K562 (cell line): ENCODE measurements around the gene KCNN3. TPM values are rescaled to one million over a fixed set of nuclear protein-coding genes. Genes with fewer than 3 reads are reported as not detected.

Experiments
- ATAC-seq: fragments of 200-7000 bp; cut with Tn5 transposase; 3 replicates; pipeline ENCODE4 v1.9.1; 2020; ENCODE audit warnings: moderate library complexity
- BruUV-seq: library from RNA; stranded (reverse); fragments of 400-500 nt; replicated peaks from 2 replicates; lab custom pipeline; 2021; lab: Mats Ljungman, UMichigan
- CTCF ChIA-PET: fragments of 300-600 bp; formaldehyde crosslinking; extraction: SDS; loops from one replicate; lab custom pipeline; 2021; ENCODE audit warnings: low intra/inter-chr PET ratio; lab: Yijun Ruan, JAX
- POLR2A ChIA-PET: fragments of 300-600, 350-650 bp; sonication (Branson Sonifier 250); formaldehyde crosslinking; extraction: SDS; loops from one replicate; lab custom pipeline; 2021; ENCODE audit warnings: antibody characterized with exemption, inconsistent platforms; lab: Yijun Ruan, JAX
- DNase-seq, 4 experiments: peaks; one replicate each; pipeline versions ENCODE4 v3.0.0 to v3.0.0-alpha.2; 2011 to 2018; ENCODE audit warnings: low spot score in 3 of 4, mixed read lengths in 3 of 4; ENCODE audit errors: extremely low read depth in 1 of 4
- FAIRE-seq: peaks from 2 replicates; lab custom pipeline; 2011; peaks lifted over from hg19 to GRCh38; lab: Jason Lieb, UNC
- H2AFZ ChIP-seq: 2 replicates; pipeline ENCODE4 v1.6.0; 2011; ENCODE audit warnings: low read depth, low read length, control low read depth, inconsistent platforms
- H3K27ac ChIP-seq: fragments of 200-600 bp; 3 replicates; pipeline ENCODE4 v1.8.0; 2011; ENCODE audit warnings: low read depth, mild to moderate bottlenecking, control low read depth, inconsistent platforms, low read length, moderate library complexity, mixed read lengths; ENCODE audit errors: extremely low read depth
- H3K27me3 ChIP-seq, 2 experiments: fragments of 300-600 bp in 1 of 2; 2 replicates in 1 of 2; 3 replicates in 1 of 2; pipeline versions ENCODE4 v1.6.0 to v1.8.0; 2011; ENCODE audit warnings: inconsistent platforms in 2 of 2, low read length in 2 of 2, mild to moderate bottlenecking in 1 of 2, mixed read lengths in 1 of 2, moderate library complexity in 1 of 2; ENCODE audit not compliant: control insufficient read depth in 2 of 2, insufficient read depth in 2 of 2
- H3K36me3 ChIP-seq: fragments of 300-600 bp; 3 replicates; pipeline ENCODE4 v1.8.0; 2011; ENCODE audit warnings: mild to moderate bottlenecking, low read length, inconsistent platforms; ENCODE audit not compliant: control insufficient read depth, insufficient read depth
- H3K4me1 ChIP-seq, 2 experiments: fragments of 200-600 bp in 1 of 2; replicated peaks in 1 of 2; 2 replicates in 1 of 2; 3 replicates in 1 of 2; pipeline versions ENCODE4 v1.5.1 to v1.8.0; 2011; ENCODE audit warnings: inconsistent platforms in 2 of 2, low read length in 2 of 2, mild to moderate bottlenecking in 1 of 2, mixed read lengths in 1 of 2, moderate library complexity in 1 of 2; ENCODE audit not compliant: control insufficient read depth in 2 of 2, insufficient read depth in 2 of 2
- H3K4me2 ChIP-seq: 2 replicates; pipeline ENCODE4 v1.6.1; 2011; ENCODE audit warnings: low read length, control low read depth, inconsistent platforms, mixed read lengths; ENCODE audit not compliant: insufficient read depth
- H3K4me3 ChIP-seq: fragments of 200-600 bp; sonication (generic), shearing (Covaris generic); 2 replicates; pipeline ENCODE4 v1.5.1; 2016; ENCODE audit warnings: control low read depth, inconsistent platforms
- H3K79me2 ChIP-seq: fragments of 200-600 bp; 3 replicates; pipeline ENCODE4 v1.8.0; 2011; ENCODE audit warnings: low read length, inconsistent platforms; ENCODE audit not compliant: control insufficient read depth, insufficient read depth
- H3K9ac ChIP-seq, 2 experiments: 2 replicates each; pipeline versions ENCODE4 v1.6.0 to v1.6.1; 2011; ENCODE audit warnings: low read depth in 2 of 2, low read length in 2 of 2, control low read depth in 1 of 2, inconsistent platforms in 1 of 2, mild to moderate bottlenecking in 1 of 2, mixed read lengths in 1 of 2; ENCODE audit not compliant: insufficient read depth in 1 of 2
- H3K9me1 ChIP-seq: one replicate; pipeline ENCODE4 v1.6.0; 2011; ENCODE audit warnings: inconsistent platforms, mild to moderate bottlenecking, low read length, moderate library complexity; ENCODE audit not compliant: control insufficient read depth, insufficient read depth
- H3K9me3 ChIP-seq: replicated peaks from 2 replicates; pipeline ENCODE4 v1.5.1; 2011; ENCODE audit warnings: low read depth, low read length, inconsistent platforms; ENCODE audit not compliant: control insufficient read depth, insufficient read depth
- H4K20me1 ChIP-seq: replicated peaks from 2 replicates; pipeline ENCODE4 v1.6.1; 2011; ENCODE audit warnings: low read length, inconsistent platforms, mixed read lengths; ENCODE audit not compliant: control insufficient read depth, insufficient read depth
- ATF6 ChIP-seq: sonication (generic); formaldehyde crosslinking; IDR thresholded peaks from 2 replicates; pipeline ENCODE4 v1.4.0; 2020; ENCODE audit warnings: mild to moderate bottlenecking, missing genetic modification reagents
- FOXA3 ChIP-seq, 2 experiments: fragments of 450-650 bp in 1 of 2; sonication (generic) in 1 of 2; formaldehyde crosslinking; IDR thresholded peaks in 1 of 2; conservative IDR thresholded peaks in 1 of 2; 2 replicates each; pipeline versions ENCODE4 v1.4.0 to v1.8.0; 2020 to 2022; ENCODE audit warnings: mild to moderate bottlenecking in 2 of 2, missing genetic modification reagents in 1 of 2
- GATA2 ChIP-seq: sonication (generic); formaldehyde crosslinking; IDR thresholded peaks from 2 replicates; pipeline ENCODE4 v1.4.0; 2020; ENCODE audit warnings: mild to moderate bottlenecking, missing genetic modification reagents
- HMGN3 ChIP-seq: IDR thresholded peaks from 2 replicates; pipeline ENCODE4 v1.6.1; 2011; ENCODE audit warnings: borderline replicate concordance, low read depth, mild to moderate bottlenecking, mixed read lengths, low read length; ENCODE audit not compliant: insufficient read length; ENCODE audit errors: extremely low read depth
- HSF4 ChIP-seq: fragments of 250-450 bp; sonication (Bioruptor Pico); IDR thresholded peaks from 2 replicates; pipeline ENCODE4 v2.1.2; 2022; ENCODE audit warnings: mild to moderate bottlenecking, moderate library complexity, borderline replicate concordance
- NCOA1 ChIP-seq: fragments of 450-650 bp; IDR thresholded peaks from 2 replicates; pipeline ENCODE4 v1.6.1; 2016; ENCODE audit warnings: low read depth
- PHF8 ChIP-seq: fragments of 200-600 bp; sonication (generic); IDR thresholded peaks from 2 replicates; pipeline ENCODE4 v1.6.1; 2012; ENCODE audit warnings: mixed run types, mild to moderate bottlenecking, inconsistent platforms, low read length, moderate library complexity, borderline replicate concordance
- PREB ChIP-seq: sonication (generic); formaldehyde crosslinking; IDR thresholded peaks from 2 replicates; pipeline ENCODE4 v1.8.1; 2023; ENCODE audit warnings: mild to moderate bottlenecking, missing genetic modification reagents
- RBM14 ChIP-seq: fragments of 200-400 bp; formaldehyde crosslinking; IDR thresholded peaks from 2 replicates; pipeline ENCODE4 v1.6.1; 2018; ENCODE audit warnings: low read depth, mild to moderate bottlenecking, low read length, moderate library complexity, borderline replicate concordance; ENCODE audit not compliant: insufficient read depth
- RBM39 ChIP-seq: fragments of 200-400 bp; formaldehyde crosslinking; optimal IDR thresholded peaks from 2 replicates; pipeline ENCODE3; 2018; ENCODE audit warnings: low read depth, low read length
- THRB ChIP-seq: fragments of 450-650 bp; formaldehyde crosslinking; conservative IDR thresholded peaks from 2 replicates; pipeline ENCODE4 v1.4.0; 2022; ENCODE audit warnings: mild to moderate bottlenecking, missing genetic modification characterization
- YY1 ChIP-seq, 3 experiments: IDR thresholded peaks; 2 replicates each; pipeline ENCODE4 v1.6.1; 2011; ENCODE audit warnings: low read length in 2 of 3, mild to moderate bottlenecking in 2 of 3, moderate library complexity in 2 of 3, borderline replicate concordance in 1 of 3, control low read depth in 1 of 3, low read depth in 1 of 3; ENCODE audit not compliant: insufficient read depth in 3 of 3, insufficient replicate concordance in 2 of 3, control insufficient read depth in 1 of 3, insufficient read length in 1 of 3; ENCODE audit errors: extremely low read depth in 1 of 3
- ZBTB1 ChIP-seq: sonication (generic); formaldehyde crosslinking; IDR thresholded peaks from 2 replicates; pipeline ENCODE4 v1.8.1; 2023; ENCODE audit warnings: missing genetic modification reagents, low read depth, mild to moderate bottlenecking, borderline replicate concordance
- ZFX ChIP-seq: sonication (generic); formaldehyde crosslinking; IDR thresholded peaks from 2 replicates; pipeline ENCODE4 v1.8.0; 2022; ENCODE audit warnings: mild to moderate bottlenecking, missing genetic modification reagents, moderate library complexity
- ZNF41 ChIP-seq: fragments of 250-450 bp; sonication (Bioruptor Pico); conservative IDR thresholded peaks from 2 replicates; pipeline ENCODE4 v1.4.0; 2020; ENCODE audit warnings: mild to moderate bottlenecking
- WGBS: fragments of 100-300 bp; shearing (Covaris generic); methylation state at CpG from one replicate; pipeline ENCODE4 v1.1.6; 2016; ENCODE audit warnings: low coverage, mixed read lengths; ENCODE audit not compliant: insufficient coverage; ENCODE audit errors: missing lambda C conversion rate; 5-methylcytosine and 5-hydroxymethylcytosine counted together
- in situ Hi-C: fragments of 300-500 bp; cut with MboI; formaldehyde crosslinking; loops from 4 replicates; pipeline ENCODE4 v1.15.0; 2018; ENCODE audit warnings: inconsistent platforms, mixed read lengths
- intact Hi-C: fragments of 100-400 bp; cut with micrococcal nuclease; formaldehyde crosslinking; loops from 2 replicates; pipeline ENCODE4 v1.14.2; 2022
- polyA plus RNA-seq, 8 experiments: library from polyadenylated mRNA; depleted of rRNA in 4 of 8; stranded (reverse) in 5 of 8; unstranded in 3 of 8; fragments of >200 nt; fragmentation: Nextera tagmentation in 2 of 8; fragmentation: Illumina TruSeq in 1 of 8; extraction: Ambion mirVana in 2 of 8; extraction: Trizol in 1 of 8; gene quantifications; 2 replicates each; pipeline versions ENCODE4 v1.2.1 to v1.2.3, GENCODE V29; 2011 to 2014; ENCODE audit warnings: inconsistent platforms in 1 of 8, missing spikeins in 1 of 8
- total RNA-seq, 7 experiments: library from RNA; depleted of rRNA in 6 of 7; stranded (reverse); fragments of >200 nt in 6 of 7; fragmentation: Illumina TruSeq in 2 of 7; extraction: Trizol in 2 of 7; gene quantifications; 2 replicates each; pipeline versions ENCODE4 v1.2.1 to v1.2.3, GENCODE V29; 2011 to 2021; ENCODE audit warnings: low replicate concordance in 1 of 7

The KCNN3 gene
- total and polyA plus RNA-seq, 9 of the 15 experiments (the other 6 are each of a cell fraction or from before 2014, with no cell fraction given) = 0.02 to 0.03 TPM; not detected in 7

- no peak for FAIRE-seq
- intact Hi-C loops (no loop called here), in situ Hi-C loops (no loop called here)
- H3K9me1 ChIP-seq = no peaks in the 10 kb centered on the region
- H3K79me2 ChIP-seq = no peaks in the 10 kb centered on the region
- ChIA-PET CTCF (no interaction called here), POLR2A (interaction anchor here (0.6 kb wide), 2 partner anchors 305 to 496 kb away, joined by 3 read pairs; no protein-coding TSS in a partner anchor)
- no peak overlapping the region for H3K9ac ChIP-seq
- H4K20me1 ChIP-seq = peaks cover 13% of the 10 kb centered on the region; the same call in 1 of the 2 replicates
- no peak for DNase-seq
- no peaks in the 10 kb centered on the region for H3K36me3 ChIP-seq
- 7% methylated on average over 6 of the region's 6 CpGs for WGBS
- peaks cover 69 to 94% of the 10 kb centered on the region in 2 experiments for H3K27me3 ChIP-seq
- no peak for ATAC-seq
- no peaks in the 10 kb centered on the region for H3K9me3 ChIP-seq
- no peak overlapping the region for H2AFZ ChIP-seq
- no peak overlapping the region for H3K4me2 ChIP-seq
- peaks cover 0 to 6% of the 10 kb centered on the region in 2 experiments; a peak in 2 of 5 replicates for H3K4me1 ChIP-seq
- BruUV-seq = no TSS peak
- no peak overlapping the region for H3K4me3 ChIP-seq
- no peak overlapping the region for H3K27ac ChIP-seq
- no peak for TF ChIP-seq FOXA3 (CRISPR knock-in tag; conservative IDR thresholded peaks at IDR 0.05 in 1 of 2, IDR thresholded peaks at IDR 0.05 in 1 of 2)
- TF ChIP-seq RBM39 = no peak
- no peak for TF ChIP-seq THRB (CRISPR knock-in tag)
- no peak for TF ChIP-seq GATA2 (CRISPR knock-in tag)
- no peak for TF ChIP-seq ZNF41 (CRISPR knock-in tag)
- TF ChIP-seq HMGN3 = no peak
- no peak for TF ChIP-seq RBM14
- TF ChIP-seq NCOA1 = no peak
- TF ChIP-seq PHF8 = no peak
- no peak for TF ChIP-seq ZBTB1
- TF ChIP-seq YY1 (IDR thresholded peaks at IDR 0.05; ENCODE audit: borderline replicate concordance in 1 of 3, control insufficient read depth in 1 of 3, extremely low read depth in 1 of 3, insufficient read depth in 3 of 3, insufficient read length in 1 of 3, insufficient replicate concordance in 2 of 3, low read depth in 1 of 3, low read length in 2 of 3) = no peak
- TF ChIP-seq ATF6 (CRISPR knock-in tag) = no peak
- no peak for TF ChIP-seq PREB (CRISPR knock-in tag)
- no peak for TF ChIP-seq ZFX (CRISPR knock-in tag)
- TF ChIP-seq HSF4 (CRISPR knock-in tag) = no peak
Observed at GRCh38 chr1:154835531-154836324, 34.4 kb downstream of the KCNN3 start.
